HEK293T (cell line): Measurements from ENCODE around the gene CRY1.
"Not testable (repeated sequence)": the region's sequence is repeated elsewhere in the genome, so short reads cannot be mapped to it uniquely, and the experiment has no call there.

ENCODE experiments used
- CTCF ChIA-PET: fragments of 350-600 bp; formaldehyde crosslinking; extraction: SDS; loops from one replicate; lab custom pipeline; 2021; ENCODE audit warnings: antibody characterized with exemption, inconsistent platforms; lab: Yijun Ruan, JAX
- POLR2A ChIA-PET: fragments of 350-600 bp; formaldehyde crosslinking; extraction: SDS; loops from one replicate; lab custom pipeline; 2020; ENCODE audit warnings: antibody characterized with exemption, inconsistent platforms; lab: Yijun Ruan, JAX
- DNase-seq: peaks from one replicate; pipeline ENCODE4 v3.0.0; 2012; ENCODE audit warnings: mixed read lengths; ENCODE audit errors: extremely low spot score
- ARNT ChIP-seq: fragments of 450-650 bp; IDR thresholded peaks from 2 replicates; pipeline ENCODE4 v1.6.1; 2017; ENCODE audit warnings: mild to moderate bottlenecking
- BHLHE40 ChIP-seq: fragments of 450-650 bp; IDR thresholded peaks from 2 replicates; pipeline ENCODE4 v1.6.1; 2016; ENCODE audit warnings: mild to moderate bottlenecking, moderate library complexity, borderline replicate concordance
- CTBP1 ChIP-seq: fragments of 450-650 bp; IDR thresholded peaks from 2 replicates; pipeline ENCODE4 v1.6.1; 2016; ENCODE audit warnings: borderline replicate concordance
- ELF4 ChIP-seq: fragments of 450-650 bp; IDR thresholded peaks from 2 replicates; pipeline ENCODE4 v1.6.1; 2017; ENCODE audit warnings: antibody characterized with exemption
- FOXA1 ChIP-seq: fragments of 450-650 bp; IDR thresholded peaks from 2 replicates; pipeline ENCODE4 v1.6.1; 2016; ENCODE audit warnings: mild to moderate bottlenecking
- FOXK2 ChIP-seq: fragments of 450-650 bp; IDR thresholded peaks from 2 replicates; pipeline ENCODE4 v1.6.1; 2016; ENCODE audit warnings: mild to moderate bottlenecking
- FOXM1 ChIP-seq: fragments of 450-650 bp; IDR thresholded peaks from 2 replicates; pipeline ENCODE4 v1.6.1; 2017; ENCODE audit warnings: mild to moderate bottlenecking, borderline replicate concordance
- HDGF ChIP-seq: fragments of 450-650 bp; IDR thresholded peaks from 2 replicates; pipeline ENCODE4 v1.6.1; 2017; ENCODE audit warnings: antibody characterized with exemption, borderline replicate concordance
- L3MBTL2 ChIP-seq: fragments of 450-650 bp; conservative IDR thresholded peaks from 2 replicates; pipeline ENCODE4 v1.6.1; 2016; ENCODE audit warnings: mild to moderate bottlenecking
- LEF1 ChIP-seq: fragments of 450-650 bp; IDR thresholded peaks from 2 replicates; pipeline ENCODE4 v1.6.1; 2017; ENCODE audit warnings: mild to moderate bottlenecking, borderline replicate concordance
- NFRKB ChIP-seq: fragments of 450-650 bp; IDR thresholded peaks from 2 replicates; pipeline ENCODE4 v1.6.1; 2016; ENCODE audit warnings: mild to moderate bottlenecking, moderate library complexity
- PKNOX1 ChIP-seq: fragments of 450-650 bp; IDR thresholded peaks from 2 replicates; pipeline ENCODE4 v1.6.1; 2016
- SP1 ChIP-seq: fragments of 450-650 bp; IDR thresholded peaks from 2 replicates; pipeline ENCODE4 v1.6.1; 2017
- SUZ12 ChIP-seq: fragments of 450-650 bp; IDR thresholded peaks from 2 replicates; pipeline ENCODE4 v1.6.1; 2016; ENCODE audit warnings: mild to moderate bottlenecking
- TARDBP ChIP-seq: fragments of 450-650 bp; IDR thresholded peaks from 2 replicates; pipeline ENCODE4 v1.6.1; 2016
- ZNF384 ChIP-seq: fragments of 450-650 bp; IDR thresholded peaks from 2 replicates; pipeline ENCODE4 v1.6.1; 2016

The CRY1 gene

GRCh38 chr12:107019546-107019945, 73.8 kb downstream of the CRY1 start:
- ChIA-PET POLR2A (no interaction called here), CTCF (no interaction called here)
- TF ChIP-seq SP1 (no peak), ELF4 (no peak), FOXK2 (no peak), PKNOX1 (no peak), FOXM1 (no peak), ZNF384 (no peak), TARDBP (no peak), L3MBTL2 (no peak), LEF1 (no peak)
- DNase-seq, result no peak

- TF ChIP-seq L3MBTL2 (no peak), TARDBP (no peak), PKNOX1 (no peak), FOXM1 (no peak), SUZ12 (no peak), CTBP1 (no peak), FOXK2 (no peak), NFRKB (no peak), BHLHE40 (no peak), LEF1 (no peak), FOXA1 (no peak), ZNF384 (no peak), HDGF (no peak), ELF4 (no peak), SP1 (no peak)
- no peak for DNase-seq
- ChIA-PET CTCF (no interaction called here), POLR2A (no interaction called here)
These were observed 76.3 kb downstream of the CRY1 start for GRCh38 chr12:107017042-107017441.

GRCh38 chr12:107014055-107014454, 79.3 kb downstream of the CRY1 start:
- POLR2A ChIA-PET, result no interaction called here
- TF ChIP-seq FOXM1 (no peak), BHLHE40 (no peak), TARDBP (no peak), HDGF (no peak), LEF1 (no peak), ZNF384 (no peak), ELF4 (no peak), FOXK2 (no peak), L3MBTL2 (no peak), CTBP1 (no peak), SUZ12 (no peak)
- DNase-seq, result no peak

GRCh38 chr12:107012736-107013425, 80.5 kb downstream of the CRY1 start:
- ChIA-PET CTCF (interaction anchor here (1.0 kb wide), 1 partner anchor 26 kb away, joined by 3 read pairs; the partner anchor contains the start of gene MTERF2), POLR2A (no interaction called here)
- TF ChIP-seq ARNT, result no peak
- no peak for TF ChIP-seq SP1
- TF ChIP-seq FOXK2, result no peak
- no peak for TF ChIP-seq CTBP1
- DNase-seq, result no peak

More at GRCh38 chr12:107014055-107014454, 79.3 kb downstream of the CRY1 start:
- CTCF ChIA-PET, result interaction anchor here (0.6 to 1.3 kb wide), 3 partner anchors 27 to 91 kb away, joined by 3 to 5 read pairs (median 3); partner anchors contain the start of gene MTERF2

GRCh38 chr12:107011519-107011918, 81.8 kb downstream of the CRY1 start:
- DNase-seq, result no peak
- ChIA-PET CTCF (no interaction called here), POLR2A (no interaction called here)
- no peak for TF ChIP-seq BHLHE40
- no peak for TF ChIP-seq HDGF
- TF ChIP-seq CTBP1, result no peak
- no peak for TF ChIP-seq L3MBTL2
- TF ChIP-seq SUZ12, result no peak
- TF ChIP-seq PKNOX1, result no peak
- TF ChIP-seq ARNT, result no peak
- TF ChIP-seq NFRKB, result no peak
- TF ChIP-seq FOXA1, result no peak
- no peak for TF ChIP-seq ZNF384

- DNase-seq, result no peak
- ChIA-PET CTCF (interaction anchor here (0.7 kb wide), 1 partner anchor 78 kb away, joined by 3 read pairs; no protein-coding TSS in a partner anchor), POLR2A (interaction anchor here (1.1 kb wide), 1 partner anchor 21 kb away, joined by 3 read pairs; the partner anchor contains the start of gene MTERF2)
- TF ChIP-seq TARDBP, result no peak
- no peak for TF ChIP-seq ZNF384
- TF ChIP-seq FOXK2, result no peak
- no peak for TF ChIP-seq BHLHE40
- no peak for TF ChIP-seq L3MBTL2
- no peak for TF ChIP-seq ARNT
- TF ChIP-seq SUZ12, result no peak
- TF ChIP-seq PKNOX1, result no peak
- no peak for TF ChIP-seq HDGF
- TF ChIP-seq ELF4, result no peak
- no peak for TF ChIP-seq FOXA1
- TF ChIP-seq FOXM1, result no peak
- no peak for TF ChIP-seq CTBP1
- TF ChIP-seq NFRKB, result no peak
- no peak for TF ChIP-seq SP1
- TF ChIP-seq LEF1, result no peak
These were observed 85.9 kb downstream of the CRY1 start for GRCh38 chr12:107007411-107007810.

GRCh38 chr12:107002665-107003064, 90.7 kb downstream of the CRY1 start:
- CTCF ChIA-PET, DNase-seq, POLR2A ChIA-PET: not testable (repeated sequence)
